Neuronal stem cell (in vitro differentiated cells): Measurements from ENCODE around the gene IVD.

ENCODE experiments used
- DNase-seq: peaks from one replicate; pipeline ENCODE4 v3.0.0-alpha.2; 2013; ENCODE audit warnings: low spot score
- H2AFZ ChIP-seq: one replicate; pipeline ENCODE4 v1.6.1; 2013; ENCODE audit warnings: mild to moderate bottlenecking, low read length, inconsistent platforms
- H2AK5ac ChIP-seq: 2 replicates; pipeline ENCODE4 v1.6.1; 2013; ENCODE audit warnings: low read depth, mild to moderate bottlenecking, inconsistent platforms, low read length, moderate library complexity, mixed read lengths
- H2BK120ac ChIP-seq: 2 replicates; pipeline ENCODE4 v1.6.1; 2013; ENCODE audit warnings: low read depth, mild to moderate bottlenecking, inconsistent platforms, low read length, moderate library complexity, mixed read lengths
- H2BK12ac ChIP-seq: one replicate; pipeline ENCODE4 v1.6.1; 2013; ENCODE audit warnings: low read length, inconsistent platforms
- H2BK15ac ChIP-seq: 2 replicates; pipeline ENCODE4 v1.6.1; 2013; ENCODE audit warnings: mild to moderate bottlenecking, low read length, inconsistent platforms, mixed read lengths
- H2BK5ac ChIP-seq: one replicate; pipeline ENCODE4 v1.6.1; 2013; ENCODE audit warnings: inconsistent platforms, mild to moderate bottlenecking, low read length, moderate library complexity
- H3K14ac ChIP-seq: one replicate; pipeline ENCODE4 v1.6.1; 2013; ENCODE audit warnings: low read length, inconsistent platforms
- H3K18ac ChIP-seq: 2 replicates; pipeline ENCODE4 v1.6.1; 2013; ENCODE audit warnings: low read length, inconsistent platforms
- H3K23ac ChIP-seq: 2 replicates; pipeline ENCODE4 v1.6.1; 2013; ENCODE audit warnings: low read depth, mild to moderate bottlenecking, mixed read lengths, low read length, inconsistent platforms; ENCODE audit not compliant: poor library complexity
- H3K27ac ChIP-seq: replicated peaks from 3 replicates; pipeline ENCODE4 v1.5.1; 2013; ENCODE audit warnings: low read length, inconsistent platforms
- H3K27me3 ChIP-seq, 3 experiments: 2 replicates each; pipeline ENCODE4 v1.6.1; 2013; ENCODE audit warnings: low read length in 3 of 3, mild to moderate bottlenecking in 2 of 3, inconsistent platforms in 1 of 3, low read depth in 1 of 3, mixed read lengths in 1 of 3, moderate library complexity in 1 of 3; ENCODE audit not compliant: control insufficient read depth in 3 of 3, insufficient read depth in 3 of 3
- H3K36me3 ChIP-seq, 2 donors: replicated peaks in 1 of 2; 2 replicates each; pipeline ENCODE4 v1.6.1; 2013; ENCODE audit warnings: low read length in 2 of 2; ENCODE audit not compliant: control insufficient read depth in 2 of 2, insufficient read depth in 2 of 2
- H3K4ac ChIP-seq: 2 replicates; pipeline ENCODE4 v1.6.1; 2013; ENCODE audit warnings: inconsistent platforms, mild to moderate bottlenecking, low read length, moderate library complexity
- H3K4me1 ChIP-seq, 2 donors: 1 replicate in 1 of 2; 2 replicates in 1 of 2; pipeline ENCODE4 v1.6.1; 2013; ENCODE audit warnings: low read length in 2 of 2, low read depth in 1 of 2; ENCODE audit not compliant: control insufficient read depth in 2 of 2, insufficient read depth in 1 of 2
- H3K4me2 ChIP-seq: one replicate; pipeline ENCODE4 v1.6.1; 2013; ENCODE audit warnings: mild to moderate bottlenecking, low read length, inconsistent platforms; ENCODE audit not compliant: insufficient read depth, poor library complexity, severe bottlenecking
- H3K4me3 ChIP-seq, 2 donors: 2 replicates each; pipeline ENCODE4 v1.5.1; 2013; ENCODE audit warnings: low read length in 2 of 2, mild to moderate bottlenecking in 2 of 2, inconsistent platforms in 1 of 2, moderate library complexity in 1 of 2
- H3K79me1 ChIP-seq: one replicate; pipeline ENCODE4 v1.6.1; 2013; ENCODE audit warnings: low read depth, mild to moderate bottlenecking, inconsistent platforms, low read length, moderate library complexity
- H3K9ac ChIP-seq: one replicate; pipeline ENCODE4 v1.6.1; 2013; ENCODE audit warnings: mild to moderate bottlenecking, low read depth, low read length, inconsistent platforms; ENCODE audit not compliant: poor library complexity
- H3K9me3 ChIP-seq, 2 donors: replicated peaks in 1 of 2; 2 replicates each; pipeline versions ENCODE3 to v1.6.1; 2013; ENCODE audit warnings: low read length in 2 of 2, mild to moderate bottlenecking in 2 of 2, inconsistent platforms in 1 of 2, low read depth in 1 of 2, mixed read lengths in 1 of 2, moderate library complexity in 1 of 2; ENCODE audit not compliant: control insufficient read depth in 2 of 2, insufficient read depth in 1 of 2
- H4K8ac ChIP-seq: one replicate; pipeline ENCODE4 v1.6.1; 2013; ENCODE audit warnings: low read depth, mild to moderate bottlenecking, inconsistent platforms, low read length, moderate library complexity
- H4K91ac ChIP-seq: one replicate; pipeline ENCODE4 v1.6.1; 2013; ENCODE audit warnings: low read length, low read depth, mild to moderate bottlenecking, inconsistent platforms; ENCODE audit not compliant: poor library complexity
- WGBS, 2 donors: extraction: QIAGEN DNeasy Blood & Tissue Kit; methylation state at CpG; one replicate each; pipeline ENCODE4 v1.1.7; 2013; ENCODE audit warnings: missing lambda C conversion rate in 2 of 2, mixed read lengths in 1 of 2; ENCODE audit not compliant: insufficient read length in 2 of 2, insufficient replicate concordance in 1 of 2; ENCODE audit errors: extremely low coverage in 2 of 2; 5-methylcytosine and 5-hydroxymethylcytosine counted together

The IVD gene

DNA sequence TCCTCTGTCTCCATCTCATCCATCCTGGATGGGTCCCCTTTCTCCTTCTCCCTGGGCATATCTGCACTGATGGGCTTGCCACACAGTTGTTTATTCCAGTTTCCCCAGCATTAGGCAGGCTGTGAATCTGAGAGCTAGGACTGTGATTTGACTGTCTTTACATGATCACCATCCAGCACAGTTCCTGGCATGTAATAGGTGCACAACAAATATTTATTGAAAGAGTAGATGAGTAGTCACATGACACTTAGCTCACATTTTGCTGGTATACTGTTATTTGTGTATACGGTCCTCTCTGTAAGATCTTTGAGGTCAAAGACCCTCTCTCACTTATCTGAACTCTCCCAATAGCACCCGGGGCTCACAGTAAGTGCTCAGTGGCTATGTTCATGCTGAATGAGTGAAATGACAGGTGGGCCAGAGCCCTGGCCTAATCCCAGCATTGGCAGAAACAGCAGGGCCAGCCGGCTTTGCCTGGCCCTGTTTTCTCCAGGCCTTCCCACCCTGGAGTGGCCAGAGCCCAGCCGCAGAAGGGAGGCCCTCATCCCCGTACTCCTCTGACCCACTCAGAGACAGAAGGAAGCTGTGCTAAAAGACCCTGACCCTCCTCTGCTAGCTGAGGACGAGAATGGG is 19.0 kb downstream of the IVD start:
- Histone ChIP-seq H3K27me3 (peaks cover 0 to 2% (median 0%) of the 10 kb centered on the region in 3 experiments), H3K9ac (no peak overlapping the region), H2AK5ac (no peak overlapping the region), H2BK120ac (no peak overlapping the region), H2BK15ac (no peak overlapping the region), H3K4me2 (no peak overlapping the region), H3K4me1 (peaks cover 3 to 4% of the 10 kb centered on the region in 2 donors), H2BK12ac (no peak overlapping the region), H4K8ac (no peak overlapping the region), H3K4me3 (peak overlapping the region in 1 of 2 donors; percentile 59), H3K4ac (no peak overlapping the region), H3K36me3 (peaks cover 0 to 2% of the 10 kb centered on the region in 2 donors), H3K27ac (no peak overlapping the region), H3K9me3 (no peaks in the 10 kb centered on the region), H3K14ac (no peak overlapping the region), H4K91ac (no peak overlapping the region), H3K23ac (no peak overlapping the region), H2BK5ac (no peak overlapping the region), H2AFZ (no peak overlapping the region), H3K79me1 (no peaks in the 10 kb centered on the region), H3K18ac (no peak overlapping the region)
- no peak for DNase-seq
- WGBS, 2 donors = no CpG with 5 or more reads among the region's 6 CpGs

DNA sequence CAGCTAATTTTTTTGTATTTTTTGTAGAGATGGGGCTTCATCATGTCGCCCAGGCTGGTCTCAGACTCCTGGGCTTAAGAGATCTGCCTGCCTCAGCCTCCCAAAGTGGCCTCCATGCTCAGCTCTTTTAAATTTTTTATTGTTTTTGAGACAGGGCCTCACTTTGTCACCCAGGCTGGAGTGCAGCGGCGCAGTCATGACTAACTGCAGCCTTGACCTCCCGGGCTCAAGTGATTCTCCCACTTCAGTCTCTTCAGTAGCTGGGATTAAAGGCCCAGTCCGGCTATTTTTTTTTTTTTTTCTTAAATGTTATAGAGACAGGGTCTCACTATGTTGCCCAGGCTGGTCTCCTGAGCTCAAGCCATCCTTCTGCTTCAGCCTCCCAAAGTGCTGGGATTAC is 20.1 kb downstream of the IVD start:
- WGBS, 2 donors = no CpG with 5 or more reads among the region's 5 CpGs
- no peaks in the 10 kb centered on the region for H3K79me1 ChIP-seq
- H3K18ac ChIP-seq = no peak overlapping the region
- H2BK12ac ChIP-seq = no peak overlapping the region
- H2AFZ ChIP-seq = no peak overlapping the region
- peaks cover 0 to 2% (median 0%) of the 10 kb centered on the region in 3 experiments for H3K27me3 ChIP-seq
- DNase-seq = no peak
- H2BK5ac ChIP-seq = no peak overlapping the region
- H3K23ac ChIP-seq = no peak overlapping the region
- no peaks in the 10 kb centered on the region for H3K9me3 ChIP-seq
- no peak overlapping the region for H3K4me2 ChIP-seq
- peaks cover 0 to 2% of the 10 kb centered on the region in 2 donors for H3K36me3 ChIP-seq
- H3K27ac ChIP-seq = no peak overlapping the region
- no peak overlapping the region for H3K14ac ChIP-seq
- no peak overlapping the region for H4K91ac ChIP-seq
- no peak overlapping the region for H2BK120ac ChIP-seq
- H3K4me1 ChIP-seq = peaks cover 4 to 6% of the 10 kb centered on the region in 2 donors
- H2BK15ac ChIP-seq = no peak overlapping the region
- no peak overlapping the region for H2AK5ac ChIP-seq
- no peak overlapping the region for H3K4me3 ChIP-seq
- no peak overlapping the region for H3K4ac ChIP-seq
- H4K8ac ChIP-seq = no peak overlapping the region
- H3K9ac ChIP-seq = no peak overlapping the region

DNA sequence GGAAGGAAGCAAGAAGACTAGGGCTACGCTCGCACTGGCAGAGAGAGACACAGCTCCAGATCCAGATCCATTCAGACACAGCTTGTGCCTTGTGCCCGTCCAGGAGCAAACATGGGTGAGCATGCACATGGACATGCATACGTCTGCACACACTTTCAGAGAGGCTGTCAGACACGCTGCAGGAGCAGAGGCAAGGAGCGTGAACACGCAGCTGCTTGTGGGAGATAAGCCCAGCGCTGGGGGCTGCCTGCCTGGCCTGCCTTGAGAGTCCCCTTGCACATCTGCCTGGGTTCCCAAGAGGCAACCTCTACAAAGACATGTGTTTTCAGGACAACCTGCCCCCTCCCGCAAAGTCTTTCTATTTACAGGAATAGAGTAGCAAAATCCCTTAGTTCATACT is 21.6 kb downstream of the IVD start:
- no peak overlapping the region for H4K8ac ChIP-seq
- H3K79me1 ChIP-seq = no peaks in the 10 kb centered on the region
- no peak overlapping the region for H3K4me2 ChIP-seq
- H3K27ac ChIP-seq = no peak overlapping the region
- H3K9ac ChIP-seq = no peak overlapping the region
- no peak overlapping the region for H2AK5ac ChIP-seq
- H3K9me3 ChIP-seq = no peaks in the 10 kb centered on the region
- peaks cover 0 to 2% of the 10 kb centered on the region in 2 donors for H3K4me1 ChIP-seq
- H2AFZ ChIP-seq = no peak overlapping the region
- no peak overlapping the region for H3K4ac ChIP-seq
- peaks cover 0 to under 1% (median 0%) of the 10 kb centered on the region in 3 experiments for H3K27me3 ChIP-seq
- H2BK12ac ChIP-seq = no peak overlapping the region
- H3K4me3 ChIP-seq = peak overlapping the region in 1 of 2 donors; percentile 30
- no CpG with 5 or more reads among the region's 9 CpGs for WGBS, 2 donors
- no peak overlapping the region for H2BK5ac ChIP-seq
- no peak overlapping the region for H2BK15ac ChIP-seq
- DNase-seq = no peak
- peak overlapping the region; percentile 76 for H3K23ac ChIP-seq
- H3K14ac ChIP-seq = no peak overlapping the region
- no peak overlapping the region for H4K91ac ChIP-seq
- no peak overlapping the region for H2BK120ac ChIP-seq
- no peak overlapping the region for H3K18ac ChIP-seq
- H3K36me3 ChIP-seq = peaks cover 0 to 2% of the 10 kb centered on the region in 2 donors

DNA sequence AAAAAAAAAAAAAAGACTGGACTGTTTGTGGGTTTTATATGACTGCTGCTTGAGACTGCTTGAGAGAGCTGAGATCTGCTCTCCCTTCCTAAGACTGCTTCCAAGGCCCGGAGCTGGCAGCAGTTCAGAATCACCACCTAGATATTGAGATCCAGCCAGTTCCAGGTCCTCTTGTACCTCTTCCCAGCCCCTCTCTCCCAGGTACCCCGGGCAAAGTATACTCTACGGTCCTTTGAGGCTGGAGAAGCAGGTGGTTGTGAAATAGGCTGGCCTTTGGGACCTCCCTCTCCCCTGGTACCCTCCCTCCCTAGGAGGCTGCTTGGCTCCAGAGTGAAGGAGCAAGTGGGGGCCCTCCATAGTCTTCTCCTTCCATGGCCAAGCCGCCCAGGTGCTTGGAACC is 22.6 kb downstream of the IVD start:
- no peak overlapping the region for H3K18ac ChIP-seq
- no peak overlapping the region for H2BK120ac ChIP-seq
- WGBS, 2 donors = no CpG with 5 or more reads among the region's 4 CpGs
- H3K4ac ChIP-seq = no peak overlapping the region
- no peaks in the 10 kb centered on the region for H3K79me1 ChIP-seq
- H3K23ac ChIP-seq = no peak overlapping the region
- peaks cover 0 to 2% of the 10 kb centered on the region in 2 donors for H3K36me3 ChIP-seq
- no peak overlapping the region for H2BK5ac ChIP-seq
- no peak overlapping the region for H4K8ac ChIP-seq
- peaks cover 0 to 2% of the 10 kb centered on the region in 2 donors for H3K4me1 ChIP-seq
- DNase-seq = no peak
- no peaks in the 10 kb centered on the region for H3K9me3 ChIP-seq
- H2AFZ ChIP-seq = no peak overlapping the region
- H3K27me3 ChIP-seq = peaks cover 0 to 2% (median under 1%) of the 10 kb centered on the region in 3 experiments
- H2BK15ac ChIP-seq = no peak overlapping the region
- H3K4me2 ChIP-seq = no peak overlapping the region
- no peak overlapping the region for H2AK5ac ChIP-seq
- no peak overlapping the region for H4K91ac ChIP-seq
- no peak overlapping the region for H2BK12ac ChIP-seq
- no peak overlapping the region for H3K27ac ChIP-seq
- H3K4me3 ChIP-seq = no peak overlapping the region
- H3K9ac ChIP-seq = no peak overlapping the region
- no peak overlapping the region for H3K14ac ChIP-seq
